ENCODE results near the gene ACTR5.

Gene ACTR5

GRCh38 chr20:38728191-38728781, 20.0 kb upstream of the ACTR5 start:
- Histone ChIP-seq H3K4me3 (ENCODE audit: low read depth, low read length) (no peak overlapping the region), H3K36me3 (ENCODE audit: control insufficient read depth in 2 of 2, insufficient read depth in 1 of 2, low read length in 2 of 2) (no peaks in the 10 kb centered on the region), H3K9me3 (ENCODE audit: control insufficient read depth, insufficient read depth, low read depth, low read length) (no peaks in the 10 kb centered on the region), H3K4me1 (ENCODE audit: control insufficient read depth, insufficient read depth, low read length) (0 out of 2 replicates have a peak, but pooled peaks cover 3% of the 10 kb centered on the region), H3K27ac (ENCODE audit: extremely low read depth, low read depth, low read length) (no peak overlapping the region)
- no peak for TF ChIP-seq ZNF394 (tag by site-specific recombination; IDR thresholded peaks at IDR 0.05; ENCODE audit: borderline replicate concordance)
- POLR2A ChIA-PET = no interaction called here
- CTCF ChIA-PET = interaction anchor here (0.7 to 0.9 kb wide), 2 partner anchors 23 to 130 kb away, joined by 3 read pairs; no protein-coding TSS in a partner anchor

GRCh38 chr20:38728911-38729642, 19.2 kb upstream of the ACTR5 start:
- no peak overlapping the region for H3K4me3 ChIP-seq (ENCODE audit: low read depth, low read length)
- H3K36me3 ChIP-seq (ENCODE audit: control insufficient read depth in 2 of 2, insufficient read depth in 1 of 2, low read length in 2 of 2) = no peaks in the 10 kb centered on the region
- CTCF ChIA-PET = interaction anchor here (0.6 to 1.1 kb wide), 6 partner anchors 22 to 786 kb away, joined by 3 to 6 read pairs (median 3); no protein-coding TSS in a partner anchor

More at GRCh38 chr20:38728911-38729642, 19.2 kb upstream of the ACTR5 start:
- POLR2A ChIA-PET = no interaction called here
- H3K4me1 ChIP-seq (ENCODE audit: control insufficient read depth, insufficient read depth, low read length) = 0 out of 2 replicates have a peak, but pooled peaks cover 3% of the 10 kb centered on the region
- no peak overlapping the region for H3K27ac ChIP-seq (ENCODE audit: extremely low read depth, low read depth, low read length)
- no peak for TF ChIP-seq ZNF513 (tag by site-specific recombination; IDR thresholded peaks at IDR 0.05)
- peak; percentile 43; the same call in 1 of the 2 replicates for TF ChIP-seq ZNF335 (tag by site-specific recombination; conservative IDR thresholded peaks at IDR 0.05)
- TF ChIP-seq WT1 (tag by site-specific recombination; IDR thresholded peaks at IDR 0.05) = 0 out of 2 replicates have a peak, but pooled peaks have one; percentile 21
- TF ChIP-seq ZNF792 (tag by site-specific recombination; IDR thresholded peaks at IDR 0.05) = no peak
- no peak for TF ChIP-seq ZNF623 (tag by site-specific recombination; IDR thresholded peaks at IDR 0.05)
- TF ChIP-seq ZNF518A (tag by site-specific recombination; conservative IDR thresholded peaks at IDR 0.05; ENCODE audit: low read depth) = no peak
- TF ChIP-seq ZNF571 (tag by site-specific recombination; IDR thresholded peaks at IDR 0.05) = no peak
- TF ChIP-seq ZNF561 (tag by site-specific recombination; IDR thresholded peaks at IDR 0.05; ENCODE audit: borderline replicate concordance) = 0 out of 2 replicates have a peak, but pooled peaks have one; percentile 21
- TF ChIP-seq SP2 (tag by site-specific recombination; IDR thresholded peaks at IDR 0.05) = peak; percentile 20; the same call in 1 of the 2 replicates
- no peaks in the 10 kb centered on the region for H3K9me3 ChIP-seq (ENCODE audit: control insufficient read depth, insufficient read depth, low read depth, low read length)

Data from HEK293 (cell line).